HG03108 (cell line): Measurements from ENCODE around the gene CAMK1D.

Source experiments
- ATAC-seq: cut with Tn5 transposase; IDR thresholded peaks from one replicate; pipeline ENCODE4 v1.9.1; 2021; ENCODE audit warnings: moderate library complexity; ENCODE audit not compliant: unreplicated experiment

CAMK1D gene

GRCh38 chr10:12510984-12511383 lies 161.6 kb downstream of the CAMK1D start:
- no peak for ATAC-seq

GRCh38 chr10:12511651-12512050 lies 162.3 kb downstream of the CAMK1D start:
- no peak for ATAC-seq

GRCh38 chr10:12512332-12513002 lies 163.1 kb downstream of the CAMK1D start:
- no peak for ATAC-seq

- ATAC-seq: no peak
These were observed 163.6 kb downstream of the CAMK1D start for GRCh38 chr10:12513003-12513365.

- no peak for ATAC-seq
These were observed 164.7 kb downstream of the CAMK1D start for GRCh38 chr10:12513775-12514673.

GRCh38 chr10:12518024-12518423 lies 168.7 kb downstream of the CAMK1D start:
- no peak for ATAC-seq

GRCh38 chr10:12521423-12521822 lies 172.1 kb downstream of the CAMK1D start:
- ATAC-seq: no peak

- no peak for ATAC-seq
These were observed 177.0 kb downstream of the CAMK1D start for GRCh38 chr10:12526311-12526710.

GRCh38 chr10:12529976-12530375 lies 180.6 kb downstream of the CAMK1D start:
- no peak for ATAC-seq

- no peak for ATAC-seq
These were observed 182.2 kb downstream of the CAMK1D start for GRCh38 chr10:12531305-12532220.

- ATAC-seq: no peak
These were observed 183.8 kb downstream of the CAMK1D start for GRCh38 chr10:12533151-12533550.

- no peak for ATAC-seq
These were observed 184.4 kb downstream of the CAMK1D start for GRCh38 chr10:12533723-12534122.

- no peak for ATAC-seq
These were observed 185.5 kb downstream of the CAMK1D start for GRCh38 chr10:12534824-12535223.

GRCh38 chr10:12535656-12536055 lies 186.3 kb downstream of the CAMK1D start:
- ATAC-seq: no peak

GRCh38 chr10:12538491-12538995 lies 189.2 kb downstream of the CAMK1D start:
- ATAC-seq: no peak

- no peak for ATAC-seq
These were observed 190.2 kb downstream of the CAMK1D start for GRCh38 chr10:12539350-12540164.

- no peak for ATAC-seq
These were observed 191.0 kb downstream of the CAMK1D start for GRCh38 chr10:12540341-12540781.

- no peak for ATAC-seq
These were observed 192.2 kb downstream of the CAMK1D start for GRCh38 chr10:12541446-12542067.

- ATAC-seq: no peak
These were observed 192.9 kb downstream of the CAMK1D start for GRCh38 chr10:12542133-12542670.
